Measurements from ENCODE around the gene USP7. TPM values are rescaled to one million over a fixed set of nuclear protein-coding genes. Genes with fewer than 3 reads are reported as not detected.

Gene USP7
- polyA plus RNA-seq, 4 donors: 31.6 to 97.1 (median 36.0) TPM

GRCh38 chr16:8961811-8962390 is 1.8 kb downstream of the USP7 start:
- no peaks in the 10 kb centered on the region for H3K36me3 ChIP-seq (ENCODE audit: control insufficient read depth in 3 of 3, insufficient read depth in 2 of 3, low read depth in 1 of 3, low read length in 3 of 3)
- H3K9me3 ChIP-seq (ENCODE audit: control insufficient read depth in 2 of 2, insufficient read depth in 1 of 2, low read depth in 1 of 2, low read length in 1 of 2): no peaks in the 10 kb centered on the region
- no peaks in the 10 kb centered on the region for H3K27me3 ChIP-seq (ENCODE audit: control insufficient read depth in 3 of 3, insufficient read depth in 3 of 3, low read length in 3 of 3)
- whole genome bisulfite sequencing, 3 donors: 5 to 19% (median 6%) methylated on average over 15 of the region's 15 CpGs
- H3K4me3 ChIP-seq (ENCODE audit: low read depth in 1 of 3, low read length in 3 of 3): peak overlapping the region; percentile 78 to 90 (median 89)
- DNase-seq (peak; percentile 56 to 60), FAIRE-seq (no peak)
- peak overlapping the region in 2 of 3 donors; percentile 65 to 83 for H3K27ac ChIP-seq (ENCODE audit: low read depth in 1 of 3, low read length in 2 of 3)
- H3K4me1 ChIP-seq (ENCODE audit: control insufficient read depth in 3 of 3, insufficient read depth in 2 of 3, low read depth in 1 of 3, low read length in 2 of 3): peaks cover 12 to 36% (median 32%) of the 10 kb centered on the region in 3 donors

DNA sequence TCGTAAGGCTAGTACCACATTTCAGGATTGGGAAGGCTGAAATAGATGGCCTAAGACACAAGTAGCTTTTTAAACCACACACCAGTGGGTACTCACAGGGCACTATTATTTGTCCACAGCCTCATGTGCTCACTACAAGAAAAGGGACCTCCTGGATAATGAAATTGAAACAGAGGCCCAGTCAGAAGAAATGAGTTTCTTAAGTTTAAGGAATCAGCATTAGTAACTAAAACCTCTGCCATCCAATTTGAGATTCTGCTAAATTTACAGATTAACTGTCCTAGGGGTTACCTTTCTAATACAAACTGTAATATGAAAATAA is 3.0 kb downstream of the USP7 start:
- FAIRE-seq: no peak
- Histone ChIP-seq H3K27ac (ENCODE audit: low read depth in 1 of 3, low read length in 2 of 3) (peak overlapping the region in 1 of 3 donors; percentile 83), H3K4me3 (ENCODE audit: low read depth in 1 of 3, low read length in 3 of 3) (no peak overlapping the region)

DNA sequence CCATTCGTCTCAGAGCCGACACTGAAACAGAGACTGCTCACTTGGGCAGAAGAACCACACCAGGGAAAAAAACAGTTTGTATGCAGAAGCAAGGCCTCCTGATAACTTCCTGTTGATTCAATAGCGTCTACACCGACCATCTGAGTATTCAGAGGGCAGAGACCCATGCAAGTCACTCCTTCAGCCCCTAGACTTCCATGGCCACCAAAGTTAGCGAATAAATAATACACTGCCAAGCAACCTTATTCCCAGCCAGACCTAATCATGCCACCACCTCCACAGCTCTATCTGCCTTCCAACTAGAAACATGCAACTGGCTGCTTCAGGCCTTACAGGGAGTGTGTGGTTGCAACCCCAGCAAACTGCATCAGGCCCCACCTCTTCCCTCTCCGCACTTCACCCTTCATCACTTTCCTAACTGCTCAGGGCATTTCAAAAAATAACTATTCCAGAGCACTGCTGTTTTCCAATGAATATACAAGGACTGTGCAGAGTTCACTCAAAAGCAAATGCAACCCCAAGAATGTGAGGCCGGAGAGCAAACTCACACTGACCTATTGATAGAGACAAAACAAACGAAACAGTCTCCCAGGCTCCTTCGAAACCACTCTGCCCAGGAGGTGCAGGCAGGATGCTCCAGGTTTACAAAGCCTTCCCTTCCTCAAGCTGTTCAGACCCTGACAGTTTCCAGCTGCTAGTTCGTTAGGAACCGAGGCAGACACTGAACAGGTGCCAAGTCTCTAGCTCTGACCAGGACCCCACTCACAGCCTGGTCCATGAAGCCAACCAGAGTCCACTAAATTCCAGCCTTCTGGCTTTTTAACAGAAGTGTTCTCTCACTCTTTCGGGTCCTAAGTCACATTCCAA is 3.6 kb downstream of the USP7 start:
- no peaks in the 10 kb centered on the region for H3K9me3 ChIP-seq (ENCODE audit: control insufficient read depth in 2 of 2, insufficient read depth in 1 of 2, low read depth in 1 of 2, low read length in 1 of 2)
- H3K36me3 ChIP-seq (ENCODE audit: control insufficient read depth in 3 of 3, insufficient read depth in 2 of 3, low read depth in 1 of 3, low read length in 3 of 3): peaks cover 0 to 2% (median 0%) of the 10 kb centered on the region in 3 donors
- peak overlapping the region in 2 of 3 donors; percentile 7 to 83 for H3K27ac ChIP-seq (ENCODE audit: low read depth in 1 of 3, low read length in 2 of 3)
- peaks cover 16 to 48% (median 44%) of the 10 kb centered on the region in 3 donors for H3K4me1 ChIP-seq (ENCODE audit: control insufficient read depth in 3 of 3, insufficient read depth in 2 of 3, low read depth in 1 of 3, low read length in 2 of 3)
- FAIRE-seq: no peak
- DNase-seq: no peak
- H3K27me3 ChIP-seq (ENCODE audit: control insufficient read depth in 3 of 3, insufficient read depth in 3 of 3, low read length in 3 of 3): no peaks in the 10 kb centered on the region
- H3K4me3 ChIP-seq (ENCODE audit: low read depth in 1 of 3, low read length in 3 of 3): peak overlapping the region in 1 of 3 donors; percentile 24
- WGBS, 3 donors: 7 to 15% (median 10%) methylated on average over 12 of the region's 12 CpGs

More for the DNA sequence above, 3.0 kb downstream of the USP7 start:
- no peak for DNase-seq
- 7 to 24% (median 21%) methylated on average over 1 of the region's 1 CpG for WGBS, 3 donors
- H3K27me3 ChIP-seq (ENCODE audit: control insufficient read depth in 3 of 3, insufficient read depth in 3 of 3, low read length in 3 of 3): no peaks in the 10 kb centered on the region
- H3K36me3 ChIP-seq (ENCODE audit: control insufficient read depth in 3 of 3, insufficient read depth in 2 of 3, low read depth in 1 of 3, low read length in 3 of 3): peaks cover 0 to 2% (median 0%) of the 10 kb centered on the region in 3 donors
- peaks cover 16 to 47% (median 42%) of the 10 kb centered on the region in 3 donors for H3K4me1 ChIP-seq (ENCODE audit: control insufficient read depth in 3 of 3, insufficient read depth in 2 of 3, low read depth in 1 of 3, low read length in 2 of 3)
- H3K9me3 ChIP-seq (ENCODE audit: control insufficient read depth in 2 of 2, insufficient read depth in 1 of 2, low read depth in 1 of 2, low read length in 1 of 2): no peaks in the 10 kb centered on the region

- peak overlapping the region in 2 of 3 donors; percentile 49 to 59 for H3K27ac ChIP-seq (ENCODE audit: low read depth in 1 of 3, low read length in 2 of 3)
Observed at GRCh38 chr16:8958344-8959167, 5.2 kb downstream of the USP7 start.

GRCh38 chr16:8957509-8958157 is 6.1 kb downstream of the USP7 start:
- peak overlapping the region in 2 of 3 donors; percentile 49 to 59 for H3K27ac ChIP-seq (ENCODE audit: low read depth in 1 of 3, low read length in 2 of 3)
- no peaks in the 10 kb centered on the region for H3K27me3 ChIP-seq (ENCODE audit: control insufficient read depth in 3 of 3, insufficient read depth in 3 of 3, low read length in 3 of 3)
- H3K4me3 ChIP-seq (ENCODE audit: low read depth in 1 of 3, low read length in 3 of 3): peak overlapping the region in 1 of 3 donors; percentile 1
- DNase-seq: peak in 1 of 2 donors; percentile 54
- no peak for FAIRE-seq
- no peaks in the 10 kb centered on the region for H3K9me3 ChIP-seq (ENCODE audit: control insufficient read depth in 2 of 2, insufficient read depth in 1 of 2, low read depth in 1 of 2, low read length in 1 of 2)
- H3K4me1 ChIP-seq (ENCODE audit: control insufficient read depth in 3 of 3, insufficient read depth in 2 of 3, low read depth in 1 of 3, low read length in 2 of 3): peaks cover 16 to 48% (median 47%) of the 10 kb centered on the region in 3 donors
- H3K36me3 ChIP-seq (ENCODE audit: control insufficient read depth in 3 of 3, insufficient read depth in 2 of 3, low read depth in 1 of 3, low read length in 3 of 3): peaks cover 0 to 2% (median 0%) of the 10 kb centered on the region in 3 donors
- 9 to 45% (median 19%) methylated on average over 9 of the region's 9 CpGs for WGBS, 3 donors

More at GRCh38 chr16:8958344-8959167, 5.2 kb downstream of the USP7 start:
- Histone ChIP-seq H3K27me3 (ENCODE audit: control insufficient read depth in 3 of 3, insufficient read depth in 3 of 3, low read length in 3 of 3) (no peaks in the 10 kb centered on the region), H3K36me3 (ENCODE audit: control insufficient read depth in 3 of 3, insufficient read depth in 2 of 3, low read depth in 1 of 3, low read length in 3 of 3) (peaks cover 0 to 2% (median 0%) of the 10 kb centered on the region in 3 donors), H3K9me3 (ENCODE audit: control insufficient read depth in 2 of 2, insufficient read depth in 1 of 2, low read depth in 1 of 2, low read length in 1 of 2) (no peaks in the 10 kb centered on the region), H3K4me1 (ENCODE audit: control insufficient read depth in 3 of 3, insufficient read depth in 2 of 3, low read depth in 1 of 3, low read length in 2 of 3) (peaks cover 16 to 48% (median 47%) of the 10 kb centered on the region in 3 donors), H3K4me3 (ENCODE audit: low read depth in 1 of 3, low read length in 3 of 3) (peak overlapping the region in 1 of 3 donors; percentile 1)
- FAIRE-seq: no peak
- DNase-seq: no peak
- 33 to 37% (median 34%) methylated on average over 14 of the region's 14 CpGs for WGBS, 3 donors

DNA sequence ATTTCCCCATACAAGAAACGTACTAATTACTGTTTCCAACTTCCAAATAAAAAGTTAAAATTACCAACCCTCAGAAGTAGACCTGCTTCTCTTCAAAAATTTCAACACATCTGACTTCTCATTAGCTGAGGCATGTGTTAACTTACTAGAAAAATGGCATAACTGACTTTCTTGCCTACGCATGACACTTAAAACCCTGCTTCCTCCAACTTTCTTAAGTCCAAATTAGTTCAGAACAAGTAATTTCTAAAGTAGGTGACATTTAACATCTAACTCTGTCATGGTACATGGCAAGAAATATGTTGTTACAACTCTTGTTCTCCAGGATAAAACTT is 6.7 kb downstream of the USP7 start:
- Histone ChIP-seq H3K27ac (ENCODE audit: low read depth in 1 of 3, low read length in 2 of 3) (peak overlapping the region in 1 of 3 donors; percentile 8), H3K9me3 (ENCODE audit: control insufficient read depth in 2 of 2, insufficient read depth in 1 of 2, low read depth in 1 of 2, low read length in 1 of 2) (no peaks in the 10 kb centered on the region), H3K27me3 (ENCODE audit: control insufficient read depth in 3 of 3, insufficient read depth in 3 of 3, low read length in 3 of 3) (no peaks in the 10 kb centered on the region), H3K36me3 (ENCODE audit: control insufficient read depth in 3 of 3, insufficient read depth in 2 of 3, low read depth in 1 of 3, low read length in 3 of 3) (peaks cover 0 to 6% (median 0%) of the 10 kb centered on the region in 3 donors), H3K4me1 (ENCODE audit: control insufficient read depth in 3 of 3, insufficient read depth in 2 of 3, low read depth in 1 of 3, low read length in 2 of 3) (peaks cover 18 to 51% (median 51%) of the 10 kb centered on the region in 3 donors), H3K4me3 (ENCODE audit: low read depth in 1 of 3, low read length in 3 of 3) (no peak overlapping the region)
- 53 to 56% (median 54%) methylated on average over 2 of the region's 2 CpGs for WGBS, 3 donors
- DNase-seq (no peak), FAIRE-seq (no peak)

DNA sequence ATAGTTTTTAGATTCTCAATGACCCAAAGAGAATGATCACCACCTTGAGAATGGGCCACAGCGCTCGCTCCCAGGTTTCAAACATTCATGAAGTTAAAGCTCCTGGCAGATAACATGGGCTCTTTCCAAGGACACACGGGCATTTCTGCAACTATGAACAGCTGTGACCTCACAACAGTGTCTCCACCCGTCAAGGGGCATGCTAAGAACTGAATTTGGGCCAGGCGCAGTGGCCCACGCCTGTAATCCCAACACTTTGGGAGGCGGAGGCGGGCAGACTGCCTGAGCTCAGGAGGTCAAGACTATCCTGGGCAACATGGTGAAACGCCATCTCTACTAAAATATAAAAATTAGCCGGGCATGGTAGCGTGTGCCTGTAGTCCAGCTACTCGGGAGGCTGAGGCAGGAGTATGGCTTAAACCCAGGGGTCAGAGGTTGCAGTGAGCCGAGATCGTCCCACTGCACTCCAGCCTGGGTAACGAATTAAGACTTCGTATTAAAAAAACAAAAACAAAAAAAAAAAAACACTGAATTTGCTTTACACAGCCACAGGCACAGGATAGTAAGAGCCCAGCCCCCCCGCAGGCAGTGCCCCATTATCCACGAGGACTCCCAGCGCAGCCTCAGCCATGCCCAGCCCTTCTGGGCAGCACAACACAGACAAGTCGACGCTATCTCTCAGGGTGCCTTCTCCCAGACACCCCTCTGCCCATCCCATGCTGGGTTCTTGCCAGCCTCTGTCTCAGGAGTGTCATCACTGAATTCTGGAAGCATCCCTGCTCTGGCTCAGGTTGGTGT is 7.2 kb downstream of the USP7 start:
- H3K27ac ChIP-seq (ENCODE audit: low read depth in 1 of 3, low read length in 2 of 3): peak overlapping the region in 1 of 3 donors; percentile 8
- DNase-seq (no peak), FAIRE-seq (no peak)
- WGBS, 3 donors: 39 to 64% (median 47%) methylated on average over 21 of the region's 21 CpGs
- no peak overlapping the region for H3K4me3 ChIP-seq (ENCODE audit: low read depth in 1 of 3, low read length in 3 of 3)
- no peaks in the 10 kb centered on the region for H3K27me3 ChIP-seq (ENCODE audit: control insufficient read depth in 3 of 3, insufficient read depth in 3 of 3, low read length in 3 of 3)
- peaks cover 0 to 6% (median 0%) of the 10 kb centered on the region in 3 donors for H3K36me3 ChIP-seq (ENCODE audit: control insufficient read depth in 3 of 3, insufficient read depth in 2 of 3, low read depth in 1 of 3, low read length in 3 of 3)
- no peaks in the 10 kb centered on the region for H3K9me3 ChIP-seq (ENCODE audit: control insufficient read depth in 2 of 2, insufficient read depth in 1 of 2, low read depth in 1 of 2, low read length in 1 of 2)
- peaks cover 19 to 55% (median 52%) of the 10 kb centered on the region in 3 donors for H3K4me1 ChIP-seq (ENCODE audit: control insufficient read depth in 3 of 3, insufficient read depth in 2 of 3, low read depth in 1 of 3, low read length in 2 of 3)

Measured in small intestine (tissue), 7 donors.